Measurements from ENCODE around the gene LANCL2. TPM values are rescaled to one million over a fixed set of nuclear protein-coding genes. Genes with fewer than 3 reads are reported as not detected.

The LANCL2 gene
- total RNA-seq, 2 donors from 2014 or later, result 16.2 to 17.8 TPM

DNA sequence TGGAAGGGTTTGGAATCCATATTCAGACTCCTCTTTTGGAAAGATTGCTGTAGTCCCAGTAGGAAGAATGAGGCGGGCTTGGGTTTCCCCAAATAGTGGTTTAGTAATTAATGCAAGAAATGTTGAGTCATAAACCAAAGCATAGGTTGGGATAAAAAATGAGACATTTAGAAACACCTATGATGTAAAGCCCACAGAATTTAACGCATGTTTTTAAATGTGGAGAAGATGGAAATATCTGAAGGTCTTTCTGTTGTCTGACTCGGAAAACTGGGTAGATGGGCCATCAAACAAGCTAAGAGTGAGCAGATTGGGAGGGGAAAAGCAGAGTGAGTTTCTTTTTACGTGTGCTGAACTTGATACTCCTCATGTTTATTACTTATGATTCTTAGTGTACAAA lies 62.2 kb downstream of the LANCL2 start:
- TF ChIP-seq, protein P1, sequence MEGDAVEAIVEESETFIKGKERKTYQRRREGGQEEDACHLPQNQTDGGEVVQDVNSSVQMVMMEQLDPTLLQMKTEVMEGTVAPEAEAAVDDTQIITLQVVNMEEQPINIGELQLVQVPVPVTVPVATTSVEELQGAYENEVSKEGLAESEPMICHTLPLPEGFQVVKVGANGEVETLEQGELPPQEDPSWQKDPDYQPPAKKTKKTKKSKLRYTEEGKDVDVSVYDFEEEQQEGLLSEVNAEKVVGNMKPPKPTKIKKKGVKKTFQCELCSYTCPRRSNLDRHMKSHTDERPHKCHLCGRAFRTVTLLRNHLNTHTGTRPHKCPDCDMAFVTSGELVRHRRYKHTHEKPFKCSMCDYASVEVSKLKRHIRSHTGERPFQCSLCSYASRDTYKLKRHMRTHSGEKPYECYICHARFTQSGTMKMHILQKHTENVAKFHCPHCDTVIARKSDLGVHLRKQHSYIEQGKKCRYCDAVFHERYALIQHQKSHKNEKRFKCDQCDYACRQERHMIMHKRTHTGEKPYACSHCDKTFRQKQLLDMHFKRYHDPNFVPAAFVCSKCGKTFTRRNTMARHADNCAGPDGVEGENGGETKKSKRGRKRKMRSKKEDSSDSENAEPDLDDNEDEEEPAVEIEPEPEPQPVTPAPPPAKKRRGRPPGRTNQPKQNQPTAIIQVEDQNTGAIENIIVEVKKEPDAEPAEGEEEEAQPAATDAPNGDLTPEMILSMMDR (IDR thresholded peaks at IDR 0.05), result no peak
- intact Hi-C loops (cut with DNase I), result no loop called here
- Histone ChIP-seq H3K4me1 (peaks cover 5% of the 10 kb centered on the region), H3K36me3 (peaks cover 4% of the 10 kb centered on the region), H3K4me3 (no peak overlapping the region), H3K9ac (ENCODE audit: low read depth in 2 of 2, low read length in 2 of 2) (no peak overlapping the region), H3K27ac (no peak overlapping the region), H3K27me3 (no peaks in the 10 kb centered on the region), H3K9me3 (no peaks in the 10 kb centered on the region)
- DNase-seq, result no peak

DNA sequence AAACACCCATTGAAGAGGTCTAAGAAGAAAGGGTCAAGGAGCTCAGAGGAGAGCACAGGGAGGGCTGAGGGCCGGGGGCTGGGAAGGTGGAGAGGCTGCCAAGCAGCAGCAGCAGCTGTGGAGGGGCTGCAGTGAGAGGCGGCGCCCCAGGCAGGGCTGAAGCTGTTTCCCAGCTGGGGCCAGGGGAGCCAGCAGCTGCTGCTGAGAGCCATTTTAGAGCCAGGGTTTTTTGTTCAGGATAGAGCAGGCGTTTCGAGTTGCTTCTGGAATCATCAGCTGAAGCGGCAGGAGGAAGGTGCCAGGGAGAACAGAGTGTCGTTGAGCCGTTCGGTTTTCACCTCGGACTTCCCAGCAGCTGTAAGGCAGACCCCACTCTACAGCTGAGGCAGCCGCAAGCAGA lies 62.7 kb downstream of the LANCL2 start:
- Histone ChIP-seq H3K9me3 (no peaks in the 10 kb centered on the region), H3K4me1 (peaks cover 5% of the 10 kb centered on the region), H3K4me3 (no peak overlapping the region), H3K36me3 (peaks cover 4% of the 10 kb centered on the region), H3K27me3 (no peaks in the 10 kb centered on the region), H3K27ac (no peak overlapping the region), H3K9ac (ENCODE audit: low read depth in 2 of 2, low read length in 2 of 2) (no peak overlapping the region)
- intact Hi-C loops (cut with DNase I), result no loop called here
- TF ChIP-seq, protein P1 (IDR thresholded peaks at IDR 0.05), result no peak
- no peak for DNase-seq

DNA sequence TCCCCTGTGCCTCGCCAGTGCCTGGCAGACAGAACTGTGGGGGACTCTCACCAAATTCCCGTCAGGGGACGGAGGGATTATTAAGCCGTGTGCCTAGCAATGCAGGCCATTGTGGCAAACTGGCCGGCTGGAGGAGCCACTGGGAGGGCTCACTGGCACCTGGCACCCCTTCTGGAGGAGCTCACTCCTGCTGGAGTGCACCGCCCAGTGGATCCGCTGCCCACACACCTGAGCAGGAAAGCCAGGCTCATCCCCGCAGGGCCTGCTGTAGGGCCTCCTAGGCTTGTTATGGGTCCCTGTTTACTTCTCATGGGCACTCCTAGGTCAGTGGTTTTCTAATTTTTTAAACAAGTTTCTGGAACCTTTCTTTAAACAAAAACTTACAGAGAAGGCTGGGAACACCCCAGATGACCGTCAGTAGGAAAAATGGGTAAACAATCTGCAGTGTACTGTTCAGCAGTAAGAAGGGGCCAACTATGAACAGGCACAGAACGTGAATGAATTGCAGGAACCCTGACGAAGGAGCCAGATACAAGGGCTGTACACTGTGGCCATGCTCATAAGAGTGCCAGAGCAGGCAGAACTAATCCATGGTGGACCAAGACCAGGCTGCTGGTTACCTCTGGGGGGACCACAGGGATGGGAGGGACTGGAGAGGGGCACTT lies 64.8 kb downstream of the LANCL2 start:
- H3K9me3 ChIP-seq, result no peaks in the 10 kb centered on the region
- TF ChIP-seq, protein P1 (IDR thresholded peaks at IDR 0.05), result no peak
- intact Hi-C loops (cut with DNase I), result loop anchor here (5.0 kb wide), 1 partner anchor 167 kb away; no protein-coding TSS in a partner anchor
- no peaks in the 10 kb centered on the region for H3K27me3 ChIP-seq
- H3K27ac ChIP-seq, result no peak overlapping the region
- H3K36me3 ChIP-seq, result peaks cover 4% of the 10 kb centered on the region
- DNase-seq, result no peak
- peaks cover 5% of the 10 kb centered on the region for H3K4me1 ChIP-seq
- no peak overlapping the region for H3K9ac ChIP-seq (ENCODE audit: low read depth in 2 of 2, low read length in 2 of 2)
- H3K4me3 ChIP-seq, result no peak overlapping the region

DNA sequence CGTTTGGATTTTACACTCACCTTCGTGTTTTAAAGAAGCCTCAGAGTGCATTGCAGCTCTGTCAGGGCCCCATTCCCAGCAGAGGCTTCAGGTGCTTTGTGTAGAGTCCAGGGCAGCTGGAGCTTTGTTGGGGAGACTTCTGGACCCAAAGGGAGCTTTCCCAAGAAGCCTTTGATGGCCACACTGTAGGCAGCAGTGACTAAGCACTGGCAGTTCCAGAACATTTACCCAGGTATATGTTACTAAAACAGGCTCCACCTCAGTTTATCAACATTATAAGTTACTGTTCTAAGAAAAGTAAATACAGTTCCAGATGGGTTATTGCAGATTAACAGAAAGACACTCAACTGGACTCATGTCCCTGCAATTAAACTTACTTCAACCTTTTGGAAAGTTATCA lies 66.8 kb downstream of the LANCL2 start:
- Histone ChIP-seq H3K4me3 (no peak overlapping the region), H3K36me3 (no peaks in the 10 kb centered on the region), H3K27ac (peak overlapping the region; percentile 74), H3K9me3 (no peaks in the 10 kb centered on the region), H3K4me1 (peaks cover 5% of the 10 kb centered on the region), H3K9ac (ENCODE audit: low read depth in 2 of 2, low read length in 2 of 2) (peak overlapping the region in 1 of 2 donors; percentile 36), H3K27me3 (no peaks in the 10 kb centered on the region)
- TF ChIP-seq, protein P1 (IDR thresholded peaks at IDR 0.05), result no peak
- DNase-seq, result peak; percentile 44
- intact Hi-C loops (cut with DNase I), result loop anchor here (5.0 kb wide), 1 partner anchor 165 kb away; no protein-coding TSS in a partner anchor

DNA sequence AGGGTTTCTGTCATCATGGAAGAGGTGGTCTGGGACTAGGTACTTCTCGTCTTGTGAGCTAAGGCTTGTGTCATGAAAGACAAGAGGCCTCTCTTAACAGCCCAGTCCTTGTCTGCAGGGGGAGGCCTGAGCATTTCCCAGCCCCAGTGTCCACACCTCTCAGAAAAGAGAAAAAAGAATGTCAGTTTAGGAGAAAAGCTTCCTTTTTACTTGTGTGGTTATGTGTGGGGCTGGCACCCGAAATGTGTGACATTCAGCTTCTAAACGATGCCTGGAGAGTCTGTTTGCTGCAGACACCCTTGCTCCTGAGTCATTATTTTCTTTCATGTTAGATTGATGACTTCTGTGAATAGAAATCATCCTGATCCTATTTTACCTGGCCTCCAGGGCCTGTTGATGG lies 67.4 kb downstream of the LANCL2 start:
- no peak for DNase-seq
- peak overlapping the region; percentile 30 for H3K27ac ChIP-seq
- intact Hi-C loops (cut with DNase I), result loop anchor here (5.0 kb wide), 1 partner anchor 165 kb away; no protein-coding TSS in a partner anchor

More for the DNA sequence above, 67.4 kb downstream of the LANCL2 start:
- H3K4me1 ChIP-seq, result peaks cover 5% of the 10 kb centered on the region
- no peaks in the 10 kb centered on the region for H3K9me3 ChIP-seq
- H3K4me3 ChIP-seq, result no peak overlapping the region
- peak overlapping the region in 1 of 2 donors; percentile 7 for H3K9ac ChIP-seq (ENCODE audit: low read depth in 2 of 2, low read length in 2 of 2)
- no peaks in the 10 kb centered on the region for H3K27me3 ChIP-seq
- TF ChIP-seq, protein P1 (IDR thresholded peaks at IDR 0.05), result no peak
- H3K36me3 ChIP-seq, result no peaks in the 10 kb centered on the region

Data from colonic mucosa (tissue), 4 donors.